GM19025 (cell line): Measurements from ENCODE around the gene MREG.
"Not testable (repeated sequence)": the region's sequence is repeated elsewhere in the genome, so short reads cannot be mapped to it uniquely, and the experiment has no call there.

ENCODE experiments used
- ATAC-seq: cut with Tn5 transposase; IDR thresholded peaks from one replicate; pipeline ENCODE4 v1.9.1; 2021; ENCODE audit warnings: mild to moderate bottlenecking, low read depth, moderate library complexity; ENCODE audit not compliant: unreplicated experiment

The MREG gene

DNA sequence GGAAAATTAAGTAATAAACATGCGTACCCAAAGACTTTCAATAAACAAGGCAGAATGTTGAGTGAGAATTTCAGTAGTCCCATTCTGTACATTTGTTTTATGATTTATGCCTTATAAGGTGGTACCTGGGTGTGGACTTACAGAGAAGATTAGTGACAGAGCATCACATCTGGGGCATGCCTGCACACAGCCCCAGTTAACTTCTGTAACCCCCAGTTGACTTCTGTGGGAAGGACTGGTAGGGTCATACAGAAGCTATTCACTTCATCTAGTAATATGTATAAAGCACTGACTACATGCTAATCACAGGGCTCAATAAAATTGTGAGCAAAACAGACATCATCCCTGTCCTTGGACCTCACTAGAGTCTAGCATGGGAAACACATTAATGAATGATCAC is 16.1 kb downstream of the MREG start:
- no peak for ATAC-seq

DNA sequence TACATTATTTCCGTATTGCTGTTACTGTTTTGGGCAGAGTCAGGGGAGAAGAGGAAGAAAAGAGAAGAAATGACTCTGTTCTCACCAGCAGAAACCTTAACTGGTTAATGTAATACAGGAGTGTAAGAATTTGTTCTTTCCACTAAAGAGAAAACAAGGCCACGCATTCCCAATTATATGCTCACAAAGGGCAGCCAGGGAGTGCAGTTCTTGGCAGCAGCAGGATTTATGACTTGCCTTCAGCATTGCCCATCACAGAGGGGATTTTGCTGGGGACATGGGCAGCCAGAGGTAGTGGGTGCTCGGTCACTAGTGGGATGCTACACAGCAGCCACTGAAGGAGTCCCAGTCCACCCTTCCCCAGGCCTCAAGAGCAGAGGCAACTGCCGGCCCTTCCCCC is 18.4 kb downstream of the MREG start:
- ATAC-seq: no peak

DNA sequence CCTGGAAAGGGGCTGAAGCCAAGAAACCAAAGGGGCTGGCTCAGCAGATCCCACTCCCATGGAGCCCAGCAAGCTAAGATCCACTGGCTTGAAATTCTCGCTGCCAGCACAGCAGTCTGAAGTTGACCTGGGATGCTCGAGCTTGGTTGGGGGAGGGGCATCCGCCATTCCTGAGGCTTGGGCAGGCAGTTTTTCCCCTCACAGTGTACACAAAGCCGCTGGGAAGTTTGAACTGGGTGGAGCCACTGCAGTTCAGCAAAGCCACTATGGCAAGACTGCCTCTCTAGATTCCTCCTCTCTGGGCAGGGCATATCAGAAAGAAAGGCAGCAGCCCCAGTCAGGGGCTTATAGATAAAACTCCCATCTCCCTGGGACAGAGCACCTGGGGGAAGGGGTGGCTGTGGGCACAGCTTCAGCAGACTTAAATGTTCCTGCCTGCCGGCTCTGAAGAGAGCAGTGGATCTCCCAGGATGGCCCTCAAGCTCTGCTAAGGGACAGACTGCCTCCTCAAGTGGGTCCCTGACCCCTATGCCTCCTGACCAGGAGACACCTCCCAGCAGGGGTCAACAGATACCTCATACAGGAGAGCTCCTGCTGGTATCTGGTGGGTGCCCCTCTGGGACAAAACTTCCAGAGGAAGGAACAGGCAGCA is 24.7 kb downstream of the MREG start:
- not testable (repeated sequence) for ATAC-seq

DNA sequence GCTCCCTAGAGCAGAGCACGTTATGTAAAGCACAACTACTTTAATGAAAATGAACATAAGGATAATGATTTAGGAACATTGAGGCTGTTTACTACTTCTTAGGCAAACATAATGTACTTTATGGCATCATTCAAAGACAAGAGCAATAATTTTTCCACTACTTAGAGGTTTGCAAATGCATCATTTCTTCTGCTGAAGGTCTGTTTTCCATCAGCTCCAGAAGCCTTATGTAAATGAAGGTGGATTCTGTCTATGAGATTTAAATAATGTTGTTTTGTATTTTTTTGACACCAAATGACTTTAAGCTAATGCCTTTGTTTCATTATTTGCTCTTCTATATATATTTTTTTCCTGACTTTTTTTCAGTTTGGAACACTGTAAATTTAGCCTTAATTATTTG is 28.1 kb downstream of the MREG start:
- ATAC-seq: no peak

DNA sequence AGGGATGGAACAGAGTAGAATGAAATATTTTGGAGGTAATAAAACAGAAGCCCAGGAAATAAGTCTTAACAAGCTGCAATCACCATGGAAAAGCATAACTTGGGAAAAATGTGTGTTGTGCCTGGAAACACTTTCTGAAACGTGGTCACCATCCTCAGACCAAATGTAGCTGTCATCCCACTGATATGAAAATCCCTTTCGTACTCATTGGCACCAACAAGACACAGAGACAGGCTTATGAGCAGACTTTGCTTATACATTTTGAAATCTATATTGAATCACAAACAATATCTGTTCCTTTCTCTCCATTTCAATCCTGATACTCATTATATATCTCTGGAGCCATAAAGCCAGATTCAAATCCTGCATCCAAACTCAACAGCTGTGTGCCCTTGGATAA is 28.7 kb downstream of the MREG start:
- no peak for ATAC-seq

DNA sequence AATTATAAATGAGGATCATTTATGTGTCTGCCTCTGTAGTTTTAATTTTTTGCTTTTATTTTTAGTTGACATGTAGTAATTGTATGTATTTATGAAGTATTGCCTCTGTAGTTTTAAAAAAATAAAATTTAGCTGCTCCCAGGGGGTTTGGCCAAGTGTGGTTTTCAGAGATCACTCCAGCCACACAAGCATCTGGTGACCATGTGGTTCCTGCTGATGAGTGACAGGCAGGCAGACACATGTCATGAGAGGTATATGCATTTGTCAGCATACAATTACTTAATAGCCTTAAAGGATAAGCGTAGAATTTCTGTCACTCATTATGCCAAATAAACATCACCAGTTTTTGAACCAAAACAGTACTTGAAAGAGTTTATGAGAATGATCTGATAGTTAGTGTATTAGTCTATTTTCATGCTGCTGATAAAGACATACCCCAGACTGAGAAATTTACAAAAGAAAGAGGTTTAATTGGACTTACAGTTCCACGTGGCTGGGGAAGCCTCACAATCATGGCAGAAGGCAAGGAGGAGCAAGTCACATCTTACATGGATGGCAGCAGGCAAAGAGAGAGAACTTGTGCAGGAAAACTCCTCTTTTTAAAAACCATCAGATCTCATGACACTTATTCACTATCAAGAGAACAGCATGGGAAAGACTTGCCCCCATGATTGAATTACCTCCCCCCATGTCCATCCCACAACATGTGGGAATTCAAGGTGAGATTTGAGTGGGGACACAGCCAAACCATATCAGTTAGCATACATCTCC is 29.6 kb downstream of the MREG start:
- ATAC-seq: peak; percentile 43

DNA sequence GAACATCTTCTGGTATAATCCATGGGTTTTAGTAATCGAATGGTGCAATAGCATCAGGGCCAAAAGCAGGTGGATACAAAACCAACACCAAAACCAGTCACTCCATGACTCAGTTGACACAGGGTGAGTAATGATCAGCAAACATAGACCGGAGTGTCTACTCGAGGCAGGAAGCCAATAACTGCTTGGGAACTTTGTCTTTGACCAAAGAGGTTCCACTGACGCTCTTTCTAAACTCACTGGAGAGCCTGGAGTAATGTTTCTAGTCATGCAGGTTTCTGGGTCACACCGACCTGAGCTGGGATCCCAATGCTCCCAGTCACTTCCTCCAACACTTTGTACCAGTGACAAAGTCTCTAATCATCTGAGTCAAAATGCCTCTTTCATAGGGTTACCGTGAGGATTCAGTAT is 30.9 kb downstream of the MREG start:
- ATAC-seq: peak; percentile 84

DNA sequence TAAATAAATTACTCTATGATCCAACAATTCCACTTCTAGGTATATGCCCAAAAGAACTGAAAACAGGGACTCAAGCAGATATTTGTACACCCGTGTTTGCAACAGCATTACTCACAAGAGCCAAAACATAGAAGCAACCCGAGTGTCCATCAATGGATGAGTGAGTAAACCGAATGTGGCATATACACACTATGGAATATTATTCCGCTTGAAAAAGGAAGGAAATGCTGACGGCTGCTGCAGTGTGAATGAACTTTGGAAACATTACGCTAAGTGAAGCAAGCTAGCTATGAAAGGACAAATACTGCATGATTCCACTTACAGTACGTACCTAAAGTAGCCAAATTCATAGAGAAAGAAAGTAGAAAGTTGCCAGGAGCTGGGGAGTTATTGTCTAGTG is 32.2 kb downstream of the MREG start:
- no peak for ATAC-seq

DNA sequence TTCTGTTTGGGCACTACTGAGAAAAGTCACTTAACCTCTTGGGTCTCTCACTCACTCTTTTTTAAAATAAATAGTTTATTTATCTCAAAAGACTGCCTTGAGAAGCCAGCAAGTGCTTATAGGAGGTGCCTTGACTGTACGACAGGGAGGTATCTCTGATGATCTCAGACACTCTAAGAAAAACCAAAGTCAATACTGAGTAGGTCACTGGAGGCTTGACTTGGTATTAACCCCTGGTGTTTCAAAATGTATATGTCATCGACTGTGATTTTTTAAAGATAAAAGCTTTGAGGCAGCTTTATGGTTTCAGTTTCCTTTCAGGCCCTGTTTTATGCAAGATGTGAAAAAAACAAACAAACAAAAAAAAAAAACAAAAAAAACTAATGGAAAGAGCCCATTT is 33.7 kb downstream of the MREG start:
- no peak for ATAC-seq

DNA sequence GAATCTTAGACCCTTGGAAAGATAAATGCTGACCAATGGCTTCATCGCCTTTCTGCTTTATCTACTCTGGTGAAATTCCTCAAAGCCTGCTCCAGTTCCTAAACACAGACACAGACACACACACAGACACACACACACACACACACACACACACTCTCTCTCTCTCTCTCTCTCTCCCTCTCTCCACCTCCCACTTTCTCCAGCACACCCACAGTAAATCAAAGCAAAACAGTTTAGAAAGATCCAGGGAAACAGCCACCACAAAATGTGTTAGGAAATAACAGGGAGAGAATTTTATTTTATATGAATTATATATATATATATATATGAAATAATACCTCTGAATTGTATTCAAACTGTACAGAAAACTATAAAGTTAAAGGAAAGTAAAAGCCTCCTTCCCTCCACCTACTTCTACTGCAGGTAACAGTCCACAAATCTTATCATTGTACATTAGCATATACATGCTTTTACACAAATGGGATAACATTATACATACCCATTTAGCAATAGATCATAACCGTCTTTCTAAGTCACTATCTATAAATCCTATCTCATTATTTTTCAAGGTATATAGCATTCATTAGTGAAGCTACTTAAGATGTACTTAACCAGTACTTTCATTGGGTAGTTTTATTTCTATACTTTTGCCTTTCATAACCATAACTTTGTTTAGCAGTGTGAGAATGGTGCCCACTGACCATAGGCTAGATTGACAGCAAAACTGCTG is 38.5 kb downstream of the MREG start:
- ATAC-seq: no peak

DNA sequence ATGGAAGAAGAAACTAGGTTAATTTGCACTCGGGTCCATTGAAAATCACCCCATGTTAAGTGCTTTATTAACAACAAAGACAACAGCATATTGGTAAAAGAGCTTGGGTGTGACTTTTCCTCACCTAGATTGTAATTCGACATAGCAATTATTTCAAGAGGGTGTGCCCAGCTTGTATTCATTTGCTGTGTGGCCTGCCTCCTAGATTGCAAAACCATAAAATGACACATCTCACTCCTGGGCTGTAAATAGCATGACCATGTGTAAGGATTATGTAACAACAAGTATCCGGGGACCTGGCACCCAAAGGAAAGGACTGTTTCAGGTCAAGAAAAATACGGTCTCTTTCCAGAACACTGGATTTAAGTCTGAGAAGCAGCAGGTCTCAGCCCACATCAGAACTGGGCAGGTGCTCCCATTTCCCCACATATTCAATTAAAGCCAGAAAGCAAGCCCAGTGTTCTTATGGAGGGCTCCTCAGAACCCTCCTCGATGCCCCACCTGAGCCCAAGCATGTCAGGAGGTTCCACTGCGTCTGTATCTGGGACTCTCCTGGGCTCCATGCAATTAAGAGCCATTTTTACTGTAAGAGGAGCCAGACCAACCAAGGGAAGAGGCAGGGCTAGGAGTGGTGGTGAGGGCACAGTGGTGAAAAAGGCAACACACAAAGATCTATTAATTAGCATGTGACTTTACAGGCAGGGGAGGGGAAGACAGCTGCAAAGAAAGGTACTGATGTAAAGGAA is 39.2 kb downstream of the MREG start:
- no peak for ATAC-seq

DNA sequence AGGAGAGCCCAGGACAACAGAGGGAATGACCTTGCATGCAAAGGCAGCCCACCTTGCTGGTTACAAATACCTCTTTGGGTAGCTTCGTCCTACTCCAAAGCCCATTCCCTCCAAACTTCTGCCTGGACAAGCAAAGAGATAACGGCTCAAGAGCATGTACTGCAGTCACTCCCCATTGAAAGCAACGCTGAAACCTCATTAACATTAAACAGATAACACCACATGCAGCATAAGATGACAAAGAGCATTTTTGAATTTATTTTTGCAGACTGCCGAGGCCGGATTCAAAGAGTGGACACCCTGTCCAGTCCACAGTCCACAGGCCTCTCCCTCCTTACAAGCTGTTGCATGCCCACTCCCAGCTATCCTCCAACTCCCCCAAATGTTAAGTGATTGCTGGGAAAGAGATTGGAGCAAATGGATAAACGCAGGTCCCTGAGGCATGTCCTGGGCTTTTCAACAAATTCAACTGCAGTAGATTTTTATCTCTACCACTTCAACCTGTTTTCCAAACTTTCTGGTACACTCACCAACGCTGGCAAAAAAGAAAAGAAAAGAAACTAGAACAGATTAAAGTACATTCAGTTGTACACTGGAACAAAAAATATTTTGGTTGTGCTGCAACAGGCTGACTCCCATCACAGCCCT is 40.1 kb downstream of the MREG start:
- ATAC-seq: no peak

DNA sequence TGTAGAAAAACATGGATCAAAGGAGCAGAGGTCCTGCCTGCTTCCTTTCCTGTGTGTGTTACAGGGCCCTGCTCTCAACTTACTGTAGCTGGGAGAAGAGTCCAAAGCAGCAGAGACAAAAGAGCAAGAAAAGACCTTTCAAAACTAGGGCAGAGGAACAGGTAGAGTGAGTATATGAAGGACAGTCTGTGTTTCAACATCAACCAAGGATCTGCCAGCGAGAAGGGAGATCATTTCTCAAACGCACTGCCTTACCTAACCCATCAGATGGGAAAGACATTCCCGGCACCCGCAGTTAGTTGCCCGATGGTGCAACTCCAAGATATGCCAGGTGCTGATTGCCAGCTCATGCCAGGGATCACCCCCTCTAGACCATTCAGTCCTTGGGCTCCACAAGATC is 41.7 kb downstream of the MREG start:
- no peak for ATAC-seq

DNA sequence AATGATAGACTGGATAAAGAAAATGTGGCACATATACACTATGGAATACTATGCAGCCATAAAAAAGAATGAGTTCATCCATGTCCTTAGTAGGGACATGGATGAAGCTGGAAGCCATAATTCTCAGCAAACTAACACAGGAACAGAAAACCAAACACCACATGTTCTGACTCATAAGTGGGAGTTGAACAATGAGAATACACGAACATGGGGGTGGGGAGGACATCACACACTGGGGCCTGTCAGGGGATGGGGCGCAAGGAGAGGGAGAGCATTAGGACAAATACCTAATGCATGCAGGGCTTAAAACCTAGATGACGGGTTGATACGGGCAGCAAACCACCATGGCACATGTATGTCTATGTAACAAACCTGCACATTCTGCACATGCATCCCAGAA is 42.5 kb downstream of the MREG start:
- not testable (repeated sequence) for ATAC-seq

DNA sequence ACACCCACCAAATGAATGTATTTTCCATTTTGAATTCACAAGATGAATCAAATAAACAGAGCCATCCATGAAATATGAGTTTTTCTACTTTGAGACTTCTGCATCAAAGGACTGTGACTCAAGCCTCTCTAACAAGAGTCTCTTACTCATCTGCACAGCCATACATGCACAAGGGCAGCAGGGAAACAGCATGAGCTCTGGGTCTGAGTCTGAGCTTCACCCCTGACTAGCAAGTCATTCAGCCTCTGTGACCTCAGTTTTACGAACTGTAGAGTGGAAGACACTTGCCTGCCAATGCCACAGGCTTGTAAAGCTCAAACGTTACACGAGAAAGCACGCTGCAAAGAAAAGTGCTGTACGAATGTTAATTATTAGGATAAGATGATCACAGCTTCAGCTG is 42.9 kb downstream of the MREG start:
- no peak for ATAC-seq

DNA sequence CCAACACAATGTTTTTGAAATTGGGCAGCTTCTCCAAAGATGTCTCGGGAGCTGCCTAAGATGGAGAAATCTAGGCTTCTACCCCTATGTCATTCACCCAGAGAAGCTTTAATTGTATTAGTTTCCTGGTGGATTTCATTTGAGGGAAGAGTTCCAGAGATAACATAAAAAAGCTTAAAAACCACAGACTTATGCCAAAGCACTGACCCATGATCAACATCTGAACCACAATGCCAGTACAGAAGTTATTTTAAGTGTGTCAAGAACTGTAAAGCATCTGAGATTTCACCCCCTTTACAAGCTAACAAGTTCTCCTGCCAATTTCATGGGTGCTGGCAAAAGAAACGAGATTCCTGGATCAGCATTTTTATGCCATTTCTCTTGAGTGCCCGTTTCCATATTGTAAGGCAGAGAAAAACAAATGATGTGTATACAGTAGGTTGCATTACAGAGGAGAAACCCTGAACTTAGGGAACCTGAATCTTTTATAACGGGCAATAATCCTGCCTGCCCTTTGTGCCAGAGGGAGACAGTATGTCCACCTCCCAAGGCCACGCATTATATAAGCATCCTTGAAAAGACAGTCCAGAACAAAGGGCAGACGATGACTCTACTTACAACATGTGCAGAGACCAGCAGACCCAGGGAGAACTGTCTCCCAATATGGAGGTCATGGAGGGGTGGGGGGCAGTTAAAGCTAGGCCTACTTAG is 44.1 kb downstream of the MREG start:
- ATAC-seq: no peak

DNA sequence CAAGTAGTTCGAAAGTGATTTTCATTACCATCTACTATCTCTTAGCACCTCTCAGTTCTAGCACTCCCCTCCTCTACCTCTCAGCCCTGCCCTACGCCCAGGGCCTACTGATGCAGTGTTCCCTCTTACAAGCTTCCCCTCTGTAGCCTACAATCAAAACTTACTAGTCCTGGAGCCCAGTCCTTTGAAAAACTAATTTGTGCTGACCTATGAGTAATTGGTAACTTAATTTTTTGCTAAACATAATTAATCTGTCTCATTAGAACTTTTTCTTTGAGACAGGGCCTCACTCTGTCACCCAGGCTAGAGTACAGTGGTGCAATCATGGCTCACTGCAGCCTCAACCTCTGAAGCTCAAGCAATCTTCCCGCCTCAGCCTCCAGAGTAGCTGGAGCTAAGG is 44.9 kb downstream of the MREG start:
- no peak for ATAC-seq

DNA sequence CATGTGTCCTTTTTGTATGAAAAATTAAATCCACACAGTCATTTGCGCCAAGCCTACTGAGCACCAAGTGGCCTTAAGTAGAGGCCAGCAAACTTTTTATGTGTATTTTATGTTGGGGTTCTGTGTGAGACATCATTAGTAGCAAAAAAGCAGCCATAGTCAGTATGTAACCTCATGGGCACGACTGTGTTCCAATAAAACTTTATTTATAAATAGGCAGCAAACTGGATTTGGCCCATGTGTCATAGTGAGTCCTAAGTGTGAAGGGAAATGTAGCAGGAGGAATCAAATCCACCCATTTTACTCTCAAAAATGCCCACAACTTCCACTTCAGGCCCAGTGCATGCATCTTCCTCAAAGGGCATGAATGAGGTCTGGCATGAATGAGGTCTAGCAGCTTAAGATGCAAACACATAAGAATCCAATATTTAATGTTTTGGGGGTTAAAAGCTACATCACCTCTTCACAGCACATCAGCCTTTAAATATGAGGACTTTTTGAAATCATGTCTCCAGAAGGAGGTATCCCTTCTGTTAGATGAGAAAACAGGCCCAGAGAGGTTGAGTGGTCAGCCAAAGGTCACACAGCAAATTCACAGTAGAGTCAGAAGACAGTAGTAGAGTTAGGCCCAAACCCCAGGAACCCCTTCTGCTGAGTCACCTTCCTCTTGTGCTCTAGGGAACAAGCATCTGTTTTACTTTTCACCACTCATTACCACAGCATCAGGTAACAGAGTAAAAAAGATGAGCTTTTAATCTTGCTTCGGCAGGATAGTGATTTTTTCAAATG is 45.6 kb downstream of the MREG start:
- ATAC-seq: no peak

DNA sequence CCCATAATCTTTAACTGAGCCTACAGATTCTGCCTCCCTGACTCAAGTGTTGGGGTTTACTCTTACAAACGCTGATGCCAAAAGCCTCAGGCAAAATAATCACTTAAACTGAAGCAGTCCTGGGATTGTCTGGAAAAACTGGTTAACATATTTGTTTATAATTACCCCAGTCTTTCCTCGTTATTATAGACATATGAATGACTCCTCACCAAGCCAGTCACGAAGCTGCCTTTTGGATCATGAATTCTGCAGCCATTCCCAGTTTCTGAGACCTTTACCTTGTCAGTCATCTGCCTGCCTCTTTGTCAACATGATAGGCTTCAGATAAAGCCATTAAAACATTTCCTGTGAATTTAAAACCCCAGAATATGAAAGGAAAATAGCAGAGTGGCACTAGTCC is 46.4 kb downstream of the MREG start:
- no peak for ATAC-seq
